Activated naive CD4-positive, alpha-beta T cell treated with anti-CD3 and anti-CD28 coated beads, Interleukin-2, amount 10 ng/mL, durations not matched to agents 7 days and 5 days (primary cell): ENCODE results near the gene SULT1C4.

Experiments used
- CTCF ChIA-PET: fragments of 350-600 bp; sonication (Branson Sonifier 250); formaldehyde crosslinking; loops from one replicate; lab custom pipeline; 2021; ENCODE audit warnings: antibody characterized with exemption; lab: Charles Lee
- DNase-seq: peaks from one replicate; pipeline ENCODE4 v3.0.0-alpha.2; 2020
- H3K27ac Mint-ChIP-seq: one replicate; pipeline ENCODE4 v1.8.0; 2021; ENCODE audit warnings: mild to moderate bottlenecking, moderate library complexity, mixed read lengths
- H3K27me3 Mint-ChIP-seq: one replicate; pipeline ENCODE4 v1.8.0; 2021; ENCODE audit warnings: mild to moderate bottlenecking, mixed read lengths
- H3K36me3 Mint-ChIP-seq: one replicate; pipeline ENCODE4 v1.8.0; 2021; ENCODE audit warnings: mixed read lengths
- H3K4me1 Mint-ChIP-seq: one replicate; pipeline ENCODE4 v1.8.0; 2021; ENCODE audit warnings: mixed read lengths
- H3K4me3 Mint-ChIP-seq: one replicate; pipeline ENCODE4 v1.8.0; 2021; ENCODE audit warnings: mild to moderate bottlenecking, moderate library complexity, mixed read lengths
- H3K9me3 Mint-ChIP-seq: one replicate; pipeline ENCODE4 v1.8.0; 2021; ENCODE audit warnings: mixed read lengths

Gene SULT1C4

DNA sequence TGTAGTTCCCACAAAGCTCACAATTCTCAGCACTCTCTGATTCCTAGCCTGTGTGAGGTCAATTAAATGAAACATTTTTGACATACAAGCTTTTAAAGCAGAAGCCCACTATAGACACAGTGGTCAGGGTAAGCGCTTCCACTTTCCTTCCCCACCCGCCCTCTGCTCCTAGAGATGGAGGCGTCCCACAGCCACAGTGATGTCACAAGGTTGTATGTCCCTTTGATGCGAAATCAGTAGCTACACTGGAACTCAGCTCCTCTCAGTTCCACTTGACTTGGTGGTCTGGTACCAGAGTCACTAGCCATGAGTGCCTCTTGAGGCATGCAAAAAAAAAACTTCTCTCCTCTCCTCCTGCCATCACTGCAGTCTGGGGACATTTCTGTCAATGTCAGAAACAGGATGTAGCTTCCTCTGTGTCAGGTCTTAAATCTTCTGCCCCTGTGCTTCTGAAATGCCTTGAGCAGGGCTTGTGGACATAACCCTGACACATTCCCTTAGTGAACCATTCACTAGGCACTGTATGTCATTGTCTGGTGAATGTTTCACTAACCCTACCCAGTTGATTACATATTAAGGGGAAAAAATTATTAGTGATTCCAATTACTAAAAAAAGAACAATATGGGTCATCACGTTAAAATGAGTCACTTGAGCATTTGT is 7.8 kb downstream of the SULT1C4 start:
- no peak for DNase-seq
- CTCF ChIA-PET, result no interaction called here
- Mint-ChIP-seq H3K27ac (no peak overlapping the region), H3K4me1 (peaks cover 10% of the 10 kb centered on the region), H3K4me3 (no peak overlapping the region), H3K36me3 (no peaks in the 10 kb centered on the region), H3K27me3 (peaks cover 8% of the 10 kb centered on the region), H3K9me3 (no peaks in the 10 kb centered on the region)

DNA sequence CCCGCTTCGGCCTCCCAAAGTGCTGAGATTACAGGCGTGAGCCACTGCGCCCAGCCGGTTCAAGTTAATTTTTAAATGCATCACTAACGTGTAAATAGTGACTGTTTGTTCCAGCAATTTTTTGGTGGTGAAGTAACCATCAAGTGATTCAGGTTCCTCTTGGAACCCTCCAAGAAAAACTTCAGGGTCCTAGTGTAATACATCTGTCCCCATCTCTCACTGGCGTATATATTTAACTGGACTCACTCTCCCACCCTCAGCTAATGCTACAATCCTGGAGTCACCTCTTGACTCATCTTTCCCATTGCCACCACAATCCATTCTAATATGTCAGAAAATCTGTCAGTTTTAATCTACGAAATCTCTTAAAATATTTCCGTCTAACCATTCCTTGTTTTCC is 10.3 kb downstream of the SULT1C4 start:
- Mint-ChIP-seq H3K4me3 (no peak overlapping the region), H3K27ac (no peak overlapping the region)

GRCh38 chr2:108390340-108390739 is 12.6 kb downstream of the SULT1C4 start:
- H3K4me1 Mint-ChIP-seq, result peaks cover 4% of the 10 kb centered on the region
- no peak overlapping the region for H3K27ac Mint-ChIP-seq
- peaks cover 2% of the 10 kb centered on the region for H3K36me3 Mint-ChIP-seq
- CTCF ChIA-PET, result no interaction called here
- H3K9me3 Mint-ChIP-seq, result peaks cover 8% of the 10 kb centered on the region
- H3K27me3 Mint-ChIP-seq, result peaks cover 5% of the 10 kb centered on the region
- no peak for DNase-seq
- no peak overlapping the region for H3K4me3 Mint-ChIP-seq

More for the DNA sequence above, 10.3 kb downstream of the SULT1C4 start:
- H3K36me3 Mint-ChIP-seq, result peaks cover under 1% of the 10 kb centered on the region
- peaks cover 10% of the 10 kb centered on the region for H3K4me1 Mint-ChIP-seq
- CTCF ChIA-PET, result no interaction called here
- peaks cover 9% of the 10 kb centered on the region for H3K27me3 Mint-ChIP-seq
- H3K9me3 Mint-ChIP-seq, result peaks cover 2% of the 10 kb centered on the region
- no peak for DNase-seq

DNA sequence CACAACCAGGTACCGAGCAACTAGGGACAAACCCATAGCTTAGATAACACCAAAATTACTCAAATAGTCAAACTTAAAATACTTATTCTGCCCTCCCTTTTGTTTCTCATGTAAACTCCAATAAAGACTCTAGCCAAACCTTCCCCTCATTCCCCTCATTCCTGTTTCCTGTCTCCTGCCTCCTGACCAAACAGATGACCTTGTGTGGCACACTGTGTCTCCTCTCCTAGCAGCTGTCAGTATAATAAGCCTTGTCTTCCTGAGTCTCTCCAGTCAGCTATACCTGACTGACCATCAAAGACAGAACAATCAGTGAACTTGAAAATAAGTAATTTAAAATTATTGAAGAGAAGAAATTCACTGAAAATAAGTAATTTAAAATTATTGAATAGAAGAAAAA is 14.3 kb downstream of the SULT1C4 start:
- H3K9me3 Mint-ChIP-seq, result peaks cover 8% of the 10 kb centered on the region
- H3K4me1 Mint-ChIP-seq, result no peaks in the 10 kb centered on the region
- peaks cover 2% of the 10 kb centered on the region for H3K36me3 Mint-ChIP-seq
- DNase-seq, result no peak
- CTCF ChIA-PET, result interaction anchor here (1.2 kb wide), 1 partner anchor 18 kb away, joined by 4 read pairs; no protein-coding TSS in a partner anchor
- H3K27ac Mint-ChIP-seq, result no peak overlapping the region
- peaks cover 5% of the 10 kb centered on the region for H3K27me3 Mint-ChIP-seq
- no peak overlapping the region for H3K4me3 Mint-ChIP-seq

- Mint-ChIP-seq H3K4me3 (no peak overlapping the region), H3K4me1 (no peaks in the 10 kb centered on the region), H3K36me3 (peaks cover 2% of the 10 kb centered on the region), H3K9me3 (peaks cover 8% of the 10 kb centered on the region), H3K27me3 (peaks cover 5% of the 10 kb centered on the region), H3K27ac (no peak overlapping the region)
- CTCF ChIA-PET, result interaction anchor here (0.6 kb wide), 1 partner anchor 224 kb away, joined by 3 read pairs; no protein-coding TSS in a partner anchor
- no peak for DNase-seq
Measured at GRCh38 chr2:108393197-108393596, 15.4 kb downstream of the SULT1C4 start.

- H3K4me1 Mint-ChIP-seq, result no peaks in the 10 kb centered on the region
- H3K9me3 Mint-ChIP-seq, result peaks cover 20% of the 10 kb centered on the region
- peaks cover 2% of the 10 kb centered on the region for H3K36me3 Mint-ChIP-seq
- CTCF ChIA-PET, result interaction anchor here (1.5 kb wide), 1 partner anchor 189 kb away, joined by 6 read pairs; no protein-coding TSS in a partner anchor
- peaks cover 5% of the 10 kb centered on the region for H3K27me3 Mint-ChIP-seq
- no peak overlapping the region for H3K4me3 Mint-ChIP-seq
- no peak overlapping the region for H3K27ac Mint-ChIP-seq
- no peak for DNase-seq
Measured at GRCh38 chr2:108395155-108395554, 17.4 kb downstream of the SULT1C4 start.

DNA sequence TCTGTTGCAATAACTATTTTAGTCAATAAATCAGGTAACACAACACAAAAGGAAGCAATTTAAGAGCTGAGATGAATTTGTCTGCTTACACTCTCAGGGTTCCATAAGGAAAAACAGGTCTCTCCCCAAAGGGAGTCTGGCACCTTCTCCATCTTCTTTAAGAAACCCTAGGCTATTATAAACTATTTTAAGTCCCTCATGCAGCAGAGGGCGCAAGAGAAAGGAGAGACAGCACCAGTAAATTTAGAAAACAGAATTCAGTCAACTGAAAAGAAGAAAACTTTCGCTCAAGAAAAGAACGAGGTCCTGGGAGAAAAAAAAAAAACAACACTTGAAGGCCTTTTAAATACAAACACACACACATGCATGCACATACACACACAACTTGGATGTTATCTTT is 19.1 kb downstream of the SULT1C4 start:
- CTCF ChIA-PET, result interaction anchor here (1.3 to 1.5 kb wide), 2 partner anchors 187 to 239 kb away, joined by 3 to 6 read pairs; no protein-coding TSS in a partner anchor
- peak; percentile 27 for DNase-seq
- Mint-ChIP-seq H3K27me3 (no peaks in the 10 kb centered on the region), H3K36me3 (peaks cover 2% of the 10 kb centered on the region), H3K27ac (no peak overlapping the region), H3K4me1 (no peaks in the 10 kb centered on the region), H3K4me3 (no peak overlapping the region), H3K9me3 (peaks cover 20% of the 10 kb centered on the region)

GRCh38 chr2:108399479-108399878 is 21.7 kb downstream of the SULT1C4 start:
- CTCF ChIA-PET, result no interaction called here
- no peak overlapping the region for H3K27ac Mint-ChIP-seq
- DNase-seq, result no peak
- H3K27me3 Mint-ChIP-seq, result no peaks in the 10 kb centered on the region
- no peaks in the 10 kb centered on the region for H3K36me3 Mint-ChIP-seq
- no peak overlapping the region for H3K4me3 Mint-ChIP-seq
- H3K4me1 Mint-ChIP-seq, result no peaks in the 10 kb centered on the region
- H3K9me3 Mint-ChIP-seq, result peaks cover 14% of the 10 kb centered on the region

DNA sequence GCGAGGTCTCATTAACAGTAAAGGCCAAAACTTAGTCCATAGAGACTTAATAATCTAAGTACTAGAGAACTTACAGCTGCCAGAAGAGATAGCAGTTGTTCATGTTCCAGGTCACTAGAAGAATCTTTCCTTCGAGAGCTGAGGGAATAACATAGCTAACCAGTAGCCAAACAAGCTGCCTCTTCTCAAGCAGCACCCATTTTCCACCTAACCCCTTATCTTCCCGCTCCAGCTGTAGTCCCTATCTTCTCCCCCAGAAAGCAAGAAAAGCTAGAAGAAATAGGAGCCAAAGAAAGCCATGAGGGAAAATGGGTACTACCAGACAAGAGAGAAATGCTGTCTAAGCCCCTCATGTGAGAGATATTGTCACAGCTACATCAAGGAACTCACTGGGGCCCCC is 24.0 kb downstream of the SULT1C4 start:
- CTCF ChIA-PET, result no interaction called here

GRCh38 chr2:108403494-108403893 is 25.7 kb downstream of the SULT1C4 start:
- CTCF ChIA-PET, result interaction anchor here (1.0 kb wide), 1 partner anchor 181 kb away, joined by 3 read pairs; no protein-coding TSS in a partner anchor
- no peak for DNase-seq
- Mint-ChIP-seq H3K4me1 (no peaks in the 10 kb centered on the region), H3K27ac (no peak overlapping the region), H3K36me3 (no peaks in the 10 kb centered on the region), H3K4me3 (no peak overlapping the region), H3K27me3 (no peaks in the 10 kb centered on the region), H3K9me3 (peaks cover 23% of the 10 kb centered on the region)

More for the DNA sequence above, 24.0 kb downstream of the SULT1C4 start:
- Mint-ChIP-seq H3K36me3 (no peaks in the 10 kb centered on the region), H3K4me3 (no peak overlapping the region), H3K4me1 (no peaks in the 10 kb centered on the region), H3K9me3 (peaks cover 23% of the 10 kb centered on the region), H3K27ac (no peak overlapping the region), H3K27me3 (no peaks in the 10 kb centered on the region)
- no peak for DNase-seq

- peaks cover 13% of the 10 kb centered on the region for H3K9me3 Mint-ChIP-seq
- H3K27ac Mint-ChIP-seq, result no peak overlapping the region
- no peaks in the 10 kb centered on the region for H3K27me3 Mint-ChIP-seq
- H3K4me3 Mint-ChIP-seq, result no peak overlapping the region
- H3K36me3 Mint-ChIP-seq, result no peaks in the 10 kb centered on the region
- CTCF ChIA-PET, result no interaction called here
- DNase-seq, result no peak
- no peaks in the 10 kb centered on the region for H3K4me1 Mint-ChIP-seq
Measured at GRCh38 chr2:108404784-108405397, 27.1 kb downstream of the SULT1C4 start.

DNA sequence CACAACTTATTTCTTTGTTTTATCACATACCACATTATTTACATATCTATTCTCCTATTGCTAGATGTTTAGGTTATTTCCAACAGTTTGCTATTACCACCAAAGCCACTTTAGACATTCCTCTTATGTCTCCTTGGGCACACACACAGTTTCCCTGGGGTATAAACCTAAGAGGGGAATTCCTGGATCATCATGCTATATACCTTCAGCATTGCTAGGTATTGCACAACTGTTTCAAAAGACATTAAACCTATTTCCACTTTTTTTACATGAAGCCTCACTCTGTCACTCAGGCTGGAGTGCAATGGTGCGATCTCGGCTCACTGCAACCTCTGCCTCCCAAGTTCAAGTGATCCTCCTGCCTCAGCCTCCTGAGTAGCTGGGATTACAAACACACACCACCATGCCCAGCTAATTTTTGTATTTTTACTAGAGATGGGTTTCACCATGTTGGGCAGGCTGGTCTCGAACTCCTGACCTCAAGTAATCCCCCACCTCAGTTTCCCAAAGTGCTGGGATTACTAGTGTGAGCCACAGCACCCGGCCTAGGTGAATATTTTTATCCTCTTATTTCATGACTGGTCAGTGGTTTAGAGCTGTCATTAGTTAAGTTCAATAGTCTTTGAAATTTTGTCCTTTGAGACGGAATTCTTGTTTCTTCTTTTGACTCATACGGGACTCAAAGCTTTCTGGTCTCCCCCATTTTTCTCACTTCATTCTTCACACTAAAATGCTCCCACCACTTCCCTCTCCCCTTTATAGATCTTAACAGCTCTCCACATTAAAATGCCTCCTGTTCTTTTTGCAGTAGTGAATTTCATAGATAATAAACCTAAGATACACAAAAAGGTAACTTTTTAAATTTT is 30.3 kb downstream of the SULT1C4 start:
- DNase-seq, result no peak
- H3K4me1 Mint-ChIP-seq, result no peaks in the 10 kb centered on the region
- no peaks in the 10 kb centered on the region for H3K27me3 Mint-ChIP-seq
- no peaks in the 10 kb centered on the region for H3K36me3 Mint-ChIP-seq
- peaks cover 10% of the 10 kb centered on the region for H3K9me3 Mint-ChIP-seq
- H3K27ac Mint-ChIP-seq, result no peak overlapping the region
- CTCF ChIA-PET, result no interaction called here
- H3K4me3 Mint-ChIP-seq, result no peak overlapping the region

GRCh38 chr2:108409768-108410167 is 32.0 kb downstream of the SULT1C4 start:
- Mint-ChIP-seq H3K27ac (no peak overlapping the region), H3K4me3 (no peak overlapping the region), H3K4me1 (no peaks in the 10 kb centered on the region), H3K36me3 (no peaks in the 10 kb centered on the region), H3K9me3 (peaks cover 6% of the 10 kb centered on the region), H3K27me3 (peaks cover 4% of the 10 kb centered on the region)
- CTCF ChIA-PET, result no interaction called here
- DNase-seq, result no peak

DNA sequence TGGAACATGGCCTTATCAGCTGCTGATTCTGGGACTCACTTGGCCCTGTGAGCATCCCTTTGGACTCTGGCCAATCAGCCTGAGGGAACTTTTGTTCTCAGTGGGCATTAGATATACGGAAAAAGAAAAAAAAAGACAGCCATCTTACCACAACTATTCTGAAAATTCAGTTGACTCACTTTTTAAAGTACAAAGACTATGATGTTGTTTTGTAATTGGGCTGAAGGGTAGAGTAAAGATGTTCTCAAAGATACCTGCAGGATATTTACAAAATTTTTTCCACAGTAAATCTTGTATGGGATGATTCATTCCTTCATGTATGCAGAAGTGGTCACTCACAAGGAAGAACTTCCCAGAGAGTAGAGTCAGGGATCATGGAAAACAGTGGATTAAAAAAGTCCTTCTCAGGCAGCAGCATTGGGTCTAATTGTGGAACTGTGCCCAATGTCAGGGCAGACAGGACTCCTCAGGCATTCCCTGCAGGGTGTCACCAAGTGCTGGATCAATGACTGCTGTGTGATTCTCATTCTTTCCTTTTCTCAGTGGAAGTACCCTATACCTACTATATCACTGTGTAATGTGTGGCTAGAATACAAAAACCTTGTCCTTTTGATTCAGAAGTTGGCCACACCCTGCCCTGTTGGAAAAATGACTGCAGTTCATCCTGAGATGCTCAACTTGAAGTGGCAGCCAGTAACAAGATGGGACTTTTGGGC is 35.4 kb downstream of the SULT1C4 start:
- no peak for DNase-seq
- H3K36me3 Mint-ChIP-seq, result no peaks in the 10 kb centered on the region
- CTCF ChIA-PET, result no interaction called here

More for the DNA sequence above, 35.4 kb downstream of the SULT1C4 start:
- no peak overlapping the region for H3K27ac Mint-ChIP-seq
- peaks cover 4% of the 10 kb centered on the region for H3K27me3 Mint-ChIP-seq
- no peaks in the 10 kb centered on the region for H3K9me3 Mint-ChIP-seq
- H3K4me3 Mint-ChIP-seq, result no peak overlapping the region
- H3K4me1 Mint-ChIP-seq, result no peaks in the 10 kb centered on the region
